ENCODE measurements around the gene POM121L2. TPM values are rescaled to one million over a fixed set of nuclear protein-coding genes. Genes with fewer than 3 reads are reported as not detected.

POM121L2 gene
- total RNA-seq = not detected in 2 replicates

DNA sequence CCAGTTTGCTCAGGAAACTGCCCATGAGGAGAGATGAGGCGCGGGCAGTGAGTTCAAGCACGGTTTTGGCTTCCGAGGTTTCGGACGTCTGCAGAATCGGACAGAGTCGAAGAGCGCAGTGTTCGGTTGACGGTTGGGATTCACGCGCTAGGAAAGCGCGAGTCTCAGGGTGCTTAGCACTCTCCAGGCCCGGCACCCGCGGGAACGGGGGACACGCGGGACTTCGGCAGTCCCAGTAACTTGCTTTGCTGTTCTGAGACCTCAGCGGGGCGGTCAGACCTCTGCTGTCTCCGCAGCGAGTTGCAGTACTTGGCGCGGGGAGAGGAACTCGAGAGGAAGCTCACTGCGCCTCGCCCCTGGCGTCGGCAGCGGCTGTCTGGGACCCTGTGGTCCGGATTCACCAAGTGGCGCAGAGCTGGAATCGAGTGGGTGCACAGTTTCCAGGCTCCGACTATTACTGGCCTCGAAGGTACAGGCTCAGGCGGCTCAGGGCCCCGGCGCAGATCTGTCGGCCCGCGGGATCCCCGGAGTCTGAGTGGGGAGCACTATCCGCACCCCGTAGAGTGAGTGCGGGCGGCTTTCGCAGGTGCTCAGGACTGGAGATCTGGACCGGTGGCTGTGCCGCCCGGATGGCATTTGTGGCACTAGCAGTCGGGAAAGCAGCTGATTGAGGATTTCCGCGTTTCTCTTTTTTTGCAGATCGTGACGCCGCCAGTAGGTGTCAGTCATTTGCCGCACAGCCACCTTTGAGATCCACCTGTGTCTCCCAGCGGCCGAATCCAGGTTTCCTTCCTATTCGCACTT lies at the start of gene POM121L2:
POM121L2 (minus strand) TSS at position 128 of the 804 bp plus-strand sequence; CDS start at position 25, 103 bp downstream.
- peak; percentile 24 for DNase-seq (ENCODE audit: low read depth)
- peak within 1 kb of the TSS; percentile 60 for H3K4me3 ChIP-seq (ENCODE audit: low read depth, low read length)
- TF ChIP-seq, protein P1, sequence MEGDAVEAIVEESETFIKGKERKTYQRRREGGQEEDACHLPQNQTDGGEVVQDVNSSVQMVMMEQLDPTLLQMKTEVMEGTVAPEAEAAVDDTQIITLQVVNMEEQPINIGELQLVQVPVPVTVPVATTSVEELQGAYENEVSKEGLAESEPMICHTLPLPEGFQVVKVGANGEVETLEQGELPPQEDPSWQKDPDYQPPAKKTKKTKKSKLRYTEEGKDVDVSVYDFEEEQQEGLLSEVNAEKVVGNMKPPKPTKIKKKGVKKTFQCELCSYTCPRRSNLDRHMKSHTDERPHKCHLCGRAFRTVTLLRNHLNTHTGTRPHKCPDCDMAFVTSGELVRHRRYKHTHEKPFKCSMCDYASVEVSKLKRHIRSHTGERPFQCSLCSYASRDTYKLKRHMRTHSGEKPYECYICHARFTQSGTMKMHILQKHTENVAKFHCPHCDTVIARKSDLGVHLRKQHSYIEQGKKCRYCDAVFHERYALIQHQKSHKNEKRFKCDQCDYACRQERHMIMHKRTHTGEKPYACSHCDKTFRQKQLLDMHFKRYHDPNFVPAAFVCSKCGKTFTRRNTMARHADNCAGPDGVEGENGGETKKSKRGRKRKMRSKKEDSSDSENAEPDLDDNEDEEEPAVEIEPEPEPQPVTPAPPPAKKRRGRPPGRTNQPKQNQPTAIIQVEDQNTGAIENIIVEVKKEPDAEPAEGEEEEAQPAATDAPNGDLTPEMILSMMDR (IDR thresholded peaks at IDR 0.05; ENCODE audit: insufficient read depth, low read depth, low read length) = peak; percentile 59

DNA sequence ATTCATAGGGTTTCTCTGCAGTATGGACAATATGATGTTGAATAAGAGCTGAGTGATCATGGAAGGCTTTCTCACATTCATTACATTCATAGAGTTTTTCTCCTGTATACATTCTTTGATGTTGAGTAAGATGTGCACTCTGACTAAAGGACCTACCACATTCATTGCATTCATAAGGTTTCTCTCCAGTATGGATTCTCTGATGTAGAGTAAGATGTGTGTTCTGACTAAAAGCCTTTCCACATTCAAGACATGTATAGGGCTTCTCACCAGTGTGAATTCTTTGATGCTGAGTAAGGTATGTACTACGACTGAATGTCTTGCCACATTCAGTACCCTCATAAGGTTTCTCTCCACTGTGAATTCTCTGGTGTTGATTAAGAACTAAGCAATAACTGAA lies 47.2 kb upstream of the POM121L2 start:
- TF ChIP-seq, protein P1 (IDR thresholded peaks at IDR 0.05; ENCODE audit: insufficient read depth, low read depth, low read length) = no peak
- no peak overlapping the region for H3K4me3 ChIP-seq (ENCODE audit: low read depth, low read length)
- no peak for DNase-seq (ENCODE audit: low read depth)

DNA sequence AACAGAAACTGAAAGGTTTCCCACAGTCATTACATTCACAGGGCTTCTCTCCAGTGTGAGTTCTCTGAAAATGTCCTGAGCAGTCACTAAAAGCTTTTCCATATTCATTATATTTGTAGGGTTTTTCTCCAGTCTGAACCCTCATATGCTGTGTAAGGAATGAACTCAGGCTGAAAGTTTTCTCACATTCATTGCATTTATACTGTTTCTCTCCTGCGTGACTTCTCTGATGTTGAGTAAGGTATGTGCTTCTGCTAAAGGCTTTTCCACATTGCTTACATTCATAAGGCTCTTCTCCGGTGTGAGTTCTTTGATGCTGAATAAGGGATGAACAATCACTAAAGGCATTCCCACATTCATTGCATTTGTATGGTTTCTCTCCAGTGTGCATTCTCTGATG lies 46.7 kb upstream of the POM121L2 start:
- no peak overlapping the region for H3K4me3 ChIP-seq (ENCODE audit: low read depth, low read length)
- TF ChIP-seq, protein P1 (IDR thresholded peaks at IDR 0.05; ENCODE audit: insufficient read depth, low read depth, low read length) = no peak
- no peak for DNase-seq (ENCODE audit: low read depth)

DNA sequence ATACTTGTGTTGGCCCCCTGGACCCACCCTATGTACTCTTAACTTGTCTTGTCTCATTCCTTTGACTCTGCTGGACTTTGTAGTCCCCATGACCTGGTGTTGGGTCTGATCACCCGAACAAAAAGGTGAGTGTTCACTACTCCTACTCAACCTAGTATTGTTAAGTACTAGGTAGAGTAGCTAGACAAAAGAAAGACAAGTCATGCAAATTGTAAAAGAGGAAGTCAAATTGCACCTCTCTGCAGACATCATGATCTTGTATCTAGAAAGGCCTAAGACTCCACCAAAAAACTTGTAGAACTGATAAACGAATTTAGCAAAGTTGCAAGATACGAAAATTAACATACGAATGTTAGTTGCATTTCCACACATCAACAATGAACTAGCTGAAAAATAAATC lies 40.8 kb upstream of the POM121L2 start:
- no peak for DNase-seq (ENCODE audit: low read depth)
- TF ChIP-seq, protein P1 (IDR thresholded peaks at IDR 0.05; ENCODE audit: insufficient read depth, low read depth, low read length) = no peak
- no peak overlapping the region for H3K4me3 ChIP-seq (ENCODE audit: low read depth, low read length)

DNA sequence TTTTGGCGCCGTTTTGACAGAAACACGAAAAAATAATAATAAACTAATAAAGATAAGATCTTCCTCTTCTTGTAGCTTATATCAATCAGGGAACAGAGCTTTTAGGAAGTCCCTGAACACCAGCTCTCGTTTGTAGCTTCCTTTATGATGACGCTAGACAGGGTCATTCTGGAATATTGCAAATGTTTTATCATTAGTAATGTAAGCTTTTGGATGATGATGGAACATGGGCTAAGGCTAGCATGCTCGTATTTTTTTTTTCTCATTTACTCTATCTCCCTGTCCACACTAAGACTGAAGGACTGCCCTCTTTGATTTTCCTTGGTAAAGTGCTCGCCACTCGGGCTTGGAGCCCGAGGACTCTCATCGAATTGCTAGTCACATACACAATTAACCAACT lies 22.1 kb upstream of the POM121L2 start:
- no peak overlapping the region for H3K4me3 ChIP-seq (ENCODE audit: low read depth, low read length)
- DNase-seq (ENCODE audit: low read depth) = no peak
- TF ChIP-seq, protein P1 (IDR thresholded peaks at IDR 0.05; ENCODE audit: insufficient read depth, low read depth, low read length) = no peak

DNA sequence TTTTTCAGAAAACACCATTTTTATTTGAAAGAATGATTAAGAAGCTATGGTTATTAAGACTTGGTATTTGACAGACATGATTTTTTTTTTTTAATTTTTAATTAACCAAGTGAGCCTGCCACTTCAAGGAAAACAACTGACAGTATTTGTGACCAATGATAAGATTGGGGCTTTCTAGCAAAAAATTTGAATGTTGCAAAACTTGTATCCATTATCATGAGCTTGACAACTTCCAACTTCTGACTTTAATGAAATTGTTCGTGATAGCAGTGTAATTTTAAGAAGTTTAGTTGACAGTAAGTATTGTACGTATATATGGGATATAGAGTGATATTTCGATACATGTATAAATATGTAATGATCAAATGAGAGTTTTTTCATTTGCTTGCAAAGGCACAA lies 21.6 kb upstream of the POM121L2 start:
- no peak for DNase-seq (ENCODE audit: low read depth)
- H3K4me3 ChIP-seq (ENCODE audit: low read depth, low read length) = peak overlapping the region; percentile 52
- TF ChIP-seq, protein P1 (IDR thresholded peaks at IDR 0.05; ENCODE audit: insufficient read depth, low read depth, low read length) = no peak

Data from fibroblast of villous mesenchyme (primary cell).